HG03064 (cell line): Measurements from ENCODE around the gene PI4K2A.
"Not testable (repeated sequence)": the region's sequence is repeated elsewhere in the genome, so short reads cannot be mapped to it uniquely, and the experiment has no call there.

Experiments
- ATAC-seq: cut with Tn5 transposase; IDR thresholded peaks from one replicate; pipeline ENCODE4 v1.9.1; 2021; ENCODE audit warnings: low read depth; ENCODE audit not compliant: unreplicated experiment

The PI4K2A gene

GRCh38 chr10:97667463-97667862 lies 27.0 kb downstream of the PI4K2A start:
- ATAC-seq, result no peak

DNA sequence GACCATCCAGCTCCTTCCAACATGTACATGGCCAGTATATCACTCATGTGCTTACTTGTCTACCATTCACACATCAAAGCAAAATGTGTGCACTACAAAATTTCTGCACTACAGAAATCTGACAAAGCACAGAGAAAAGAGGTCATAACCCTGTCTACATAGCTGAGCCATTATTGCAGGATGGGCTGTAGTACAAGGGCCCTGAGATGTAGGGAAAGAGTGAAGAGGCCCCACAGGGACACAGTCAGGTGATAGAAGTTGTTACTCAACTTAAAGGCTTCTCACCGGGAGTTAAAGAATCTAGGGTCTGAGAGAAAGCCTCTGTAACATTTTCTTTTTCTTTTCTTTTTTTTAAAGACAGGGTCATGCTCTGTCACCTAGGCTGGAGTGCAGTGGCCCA lies 29.1 kb downstream of the PI4K2A start:
- no peak for ATAC-seq

DNA sequence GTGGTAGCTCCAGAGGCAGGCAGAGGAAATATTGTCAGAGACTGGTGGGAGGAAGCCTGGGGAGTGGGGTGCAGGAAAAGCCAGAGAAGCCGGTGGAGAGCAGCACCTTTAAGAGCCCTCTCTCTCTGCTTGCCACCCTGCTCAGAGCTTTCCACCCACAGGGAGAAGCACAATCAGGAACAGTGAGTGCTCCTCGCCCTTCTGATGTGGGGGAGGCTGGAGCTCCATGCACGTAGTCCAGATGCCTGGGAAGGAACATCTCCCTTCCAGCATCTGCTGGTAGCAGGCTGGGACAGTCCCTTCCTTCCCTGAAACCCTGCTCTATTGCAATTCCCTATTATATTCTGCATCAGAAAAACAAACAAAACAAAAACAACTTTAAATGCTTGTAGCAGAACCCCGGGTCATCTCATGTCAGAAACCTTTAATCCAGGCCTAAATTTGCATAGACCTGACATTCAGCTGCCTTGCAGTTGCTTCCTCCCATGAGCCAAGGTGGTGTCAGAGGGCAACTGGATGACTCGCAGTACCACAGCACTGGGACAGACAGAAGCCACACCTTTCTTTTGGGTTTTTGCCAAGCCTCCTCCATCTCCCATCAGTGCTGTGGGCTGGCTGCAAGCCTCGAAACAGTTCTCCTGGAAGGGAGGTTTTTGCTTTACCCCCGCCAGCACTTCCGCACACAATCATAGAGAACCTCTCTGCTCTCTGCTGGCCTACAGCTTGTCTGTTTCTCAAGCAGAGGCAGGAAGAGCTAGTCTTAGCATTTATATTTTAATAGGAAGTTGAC lies 33.5 kb downstream of the PI4K2A start:
- no peak for ATAC-seq

DNA sequence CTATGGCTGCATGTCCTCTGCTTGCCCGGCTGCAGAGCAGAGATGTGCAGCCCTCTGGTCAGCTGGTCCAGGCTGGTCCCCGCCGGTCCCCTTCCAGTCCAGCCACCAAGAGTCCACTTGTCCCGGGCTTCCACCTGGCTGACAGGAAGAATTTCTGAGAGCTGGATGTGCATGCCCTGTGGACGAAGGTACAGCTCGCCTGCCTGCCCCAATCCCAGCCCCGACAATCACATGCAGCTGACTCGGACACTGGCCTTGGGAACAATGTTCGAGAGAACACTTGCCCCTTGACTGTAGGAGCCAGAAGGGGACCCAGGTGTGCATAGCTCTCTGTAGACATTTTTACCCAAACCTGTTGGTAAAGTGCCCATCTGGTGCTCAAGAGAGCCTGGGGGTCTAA lies 34.8 kb downstream of the PI4K2A start:
- ATAC-seq, result no peak

- no peak for ATAC-seq
Observed at GRCh38 chr10:97676770-97677581, 36.5 kb downstream of the PI4K2A start.

- ATAC-seq, result no peak
Observed at GRCh38 chr10:97679594-97679993, 39.1 kb downstream of the PI4K2A start.

DNA sequence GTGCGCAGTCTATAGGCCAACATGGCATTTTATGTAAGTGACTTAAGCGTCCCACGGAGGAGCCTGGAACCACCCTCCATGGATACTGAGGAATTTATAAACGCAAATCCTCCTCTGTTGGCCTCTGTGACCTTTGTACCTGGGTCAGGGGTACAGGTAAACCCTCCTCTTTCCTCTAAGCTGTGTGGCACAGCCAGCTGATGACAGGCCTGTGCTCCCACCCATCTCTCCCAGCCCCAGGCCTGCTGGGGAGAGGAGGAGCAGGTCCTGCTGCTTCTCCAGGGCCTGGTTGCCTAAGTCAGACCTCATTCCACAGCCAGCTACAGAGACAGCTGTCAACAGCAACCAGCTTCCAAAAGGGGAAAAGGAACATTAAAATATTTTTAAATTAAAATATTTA lies 41.6 kb downstream of the PI4K2A start:
- no peak for ATAC-seq

- no peak for ATAC-seq
Observed at GRCh38 chr10:97683556-97684367, 43.3 kb downstream of the PI4K2A start.

DNA sequence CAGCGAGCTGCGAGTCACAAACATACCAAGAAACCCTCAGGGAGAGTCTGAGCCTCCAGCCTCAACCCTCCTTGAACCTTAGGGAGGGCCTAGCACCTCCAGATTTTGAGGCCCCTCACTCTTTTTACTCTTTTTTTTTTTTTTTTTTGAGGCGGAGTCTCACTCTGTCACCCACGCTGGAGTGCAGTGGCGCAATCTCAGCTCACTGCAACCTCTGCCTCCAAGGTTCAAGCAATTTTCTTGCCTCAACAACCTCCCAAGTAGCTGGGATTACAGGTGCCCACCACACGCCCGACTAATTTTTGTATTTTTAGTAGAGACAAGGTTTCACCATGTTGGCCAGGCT lies 43.9 kb downstream of the PI4K2A start:
- not testable (repeated sequence) for ATAC-seq

- no peak for ATAC-seq
Observed at GRCh38 chr10:97684866-97685394, 44.5 kb downstream of the PI4K2A start.

DNA sequence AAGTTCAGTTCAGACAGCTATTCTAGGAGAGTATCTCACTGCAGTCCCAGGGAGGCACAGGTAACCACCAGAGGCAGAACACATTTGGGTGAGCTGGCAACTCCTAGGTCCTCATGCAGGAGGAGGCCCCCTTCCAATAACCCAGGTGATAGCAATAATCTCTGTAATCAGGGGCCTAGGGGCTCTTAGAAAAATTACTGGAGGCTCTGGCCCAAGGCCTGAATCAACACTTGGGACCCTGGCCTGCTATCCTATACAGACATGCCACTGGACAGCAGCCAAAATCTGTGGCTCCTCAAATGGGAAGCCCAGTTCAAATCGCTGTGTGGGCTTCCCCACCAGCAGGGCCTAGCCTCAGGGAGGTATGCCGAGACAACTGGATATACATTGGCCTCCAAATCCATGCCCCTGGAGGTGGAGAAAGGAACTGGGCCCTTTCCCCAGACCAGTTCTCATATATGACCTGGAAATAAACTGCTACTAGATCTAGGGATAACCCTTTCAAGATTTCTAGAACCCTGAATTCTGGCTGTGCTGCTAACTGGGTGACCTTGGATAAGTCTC lies 45.0 kb downstream of the PI4K2A start:
- no peak for ATAC-seq

- no peak for ATAC-seq
Observed at GRCh38 chr10:97686301-97686961, 46.0 kb downstream of the PI4K2A start.

- peak; percentile 88 for ATAC-seq
Observed at GRCh38 chr10:97686962-97687784, 46.7 kb downstream of the PI4K2A start, which contains the start of gene AVPI1. Gene AVPI1, minus strand, starts transcription at chr10:97687241. Its CDS starts 7,336 bp downstream, at chr10:97679905.

DNA sequence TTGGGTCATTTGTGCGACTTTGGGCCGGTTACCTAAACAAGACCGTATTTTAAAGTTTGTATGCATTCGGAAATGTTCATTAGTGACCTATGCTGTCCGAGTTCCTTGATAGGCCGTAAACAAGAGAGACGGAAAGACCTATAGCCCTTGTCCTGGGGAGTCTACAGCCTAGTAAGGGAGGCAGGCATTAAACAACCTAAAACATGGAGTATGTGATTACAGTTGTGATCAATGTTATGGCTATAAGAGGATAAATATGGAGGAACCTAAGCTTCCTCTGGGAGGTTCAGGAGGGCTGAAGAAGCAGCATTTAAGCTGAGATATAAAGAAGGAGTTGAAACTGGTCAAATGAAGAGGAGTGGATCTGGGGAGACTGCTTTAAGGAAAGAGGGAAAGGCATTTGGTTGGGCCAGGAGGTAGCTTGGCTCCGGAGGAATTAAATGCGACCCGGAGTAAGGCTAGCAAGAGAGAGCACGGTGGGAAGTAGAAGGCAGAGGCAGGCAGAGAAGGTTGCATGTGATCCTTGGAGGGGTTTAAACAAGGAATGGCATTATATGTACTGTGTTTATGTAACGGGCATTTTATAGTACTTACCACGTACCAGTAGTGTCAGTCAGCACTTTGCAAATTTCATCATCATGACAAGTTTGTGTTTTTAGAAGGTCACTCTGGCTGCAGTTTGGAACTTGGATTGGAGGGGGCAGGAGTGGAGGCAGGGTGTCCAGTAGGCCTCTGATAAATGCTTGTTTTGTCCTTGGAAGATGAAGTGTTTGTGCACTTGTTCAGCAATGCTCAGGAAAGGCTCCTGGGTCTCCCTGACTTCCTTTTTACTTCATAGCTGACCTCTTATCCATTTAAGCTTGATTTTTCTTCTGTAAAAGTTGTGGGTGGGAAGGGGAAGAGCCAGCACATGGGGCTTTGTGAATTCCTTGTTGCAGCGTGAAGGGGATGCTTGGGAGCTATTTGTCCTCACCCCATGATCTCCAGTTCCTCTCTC lies 47.6 kb downstream of the PI4K2A start:
- no peak for ATAC-seq

DNA sequence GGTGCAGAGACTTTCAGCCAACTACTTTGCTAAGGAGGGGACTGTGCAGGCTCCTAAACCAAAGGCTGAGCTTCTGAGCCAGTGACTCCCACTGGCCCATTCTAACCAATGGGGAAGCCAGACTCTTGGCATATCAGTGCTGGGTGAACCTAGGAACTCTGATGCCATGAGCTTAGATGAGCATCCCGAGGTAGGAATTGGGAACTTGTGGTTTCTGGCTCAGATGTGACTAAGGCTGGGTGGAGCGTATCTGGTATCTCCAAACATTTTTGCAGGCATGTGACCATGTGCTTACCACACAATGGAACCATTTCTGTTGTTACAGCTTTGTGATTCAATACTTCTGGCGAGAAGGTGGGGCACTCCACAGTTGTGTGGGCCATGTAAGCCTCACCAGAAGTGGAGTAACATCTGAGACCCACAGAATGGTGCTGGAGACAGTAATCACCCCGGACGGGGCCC lies 49.1 kb downstream of the PI4K2A start:
- ATAC-seq, result no peak

GRCh38 chr10:97690133-97690532 lies 49.7 kb downstream of the PI4K2A start:
- no peak for ATAC-seq

GRCh38 chr10:97698072-97698655 lies 57.7 kb downstream of the PI4K2A start:
- ATAC-seq, result not testable (repeated sequence)
